ENCODE results near the gene MITF. TPM values are rescaled to one million over a fixed set of nuclear protein-coding genes. Genes with fewer than 3 reads are reported as not detected.

MITF gene
- total and polyA plus RNA-seq, 10 donors = 0.83 to 11.9 (median 6.2) TPM

DNA sequence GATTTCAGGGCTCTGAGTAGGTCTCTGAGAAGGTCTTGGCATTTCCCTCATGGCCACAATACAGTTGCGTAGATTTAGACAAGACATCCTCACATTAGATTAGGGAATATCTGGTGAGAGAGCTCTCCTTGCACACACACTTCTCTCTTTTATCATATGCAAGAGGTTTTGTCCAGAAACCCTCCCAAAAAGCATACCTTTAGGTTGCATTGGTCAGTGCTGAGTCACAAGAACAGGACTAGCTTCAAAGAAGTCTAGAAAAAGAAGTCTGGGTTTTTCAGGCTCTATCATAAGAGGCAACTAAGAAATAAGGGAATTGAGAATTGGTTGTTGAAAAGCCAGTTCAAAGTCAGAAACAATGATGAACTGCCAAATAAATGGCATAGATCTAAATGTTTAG lies 40.1 kb upstream of the MITF start:
- H3K9me3 ChIP-seq = peaks cover 0 to 27% (median 16%) of the 10 kb centered on the region in 8 donors
- H3K27ac ChIP-seq = no peak overlapping the region
- intact Hi-C loops (cut with DNase I; ENCODE audit: low total_unique reads) = no loop called here
- 86 to 97% (median 94%) methylated on average over 1 of the region's 1 CpG for WGBS, 5 donors
- TF ChIP-seq CTCF (IDR thresholded peaks at IDR 0.05 in 8 of 11, conservative IDR thresholded peaks at IDR 0.05 in 3 of 11) (no peak), POLR2AphosphoS5 (IDR thresholded peaks at IDR 0.05) (no peak), POLR2A (IDR thresholded peaks at IDR 0.05) (no peak)
- no peaks in the 10 kb centered on the region for H3K27me3 ChIP-seq (replicated peaks in 1 of 7)
- no peaks in the 10 kb centered on the region for H3K36me3 ChIP-seq
- DNase-seq = no peak
- no peaks in the 10 kb centered on the region for H3K4me1 ChIP-seq
- H3K4me3 ChIP-seq = no peak overlapping the region

- H3K36me3 ChIP-seq = no peaks in the 10 kb centered on the region
- H3K27me3 ChIP-seq (replicated peaks in 1 of 7) = no peaks in the 10 kb centered on the region
- whole genome bisulfite sequencing, 5 donors = 96 to 100% (median 100%) methylated on average over 1 of the region's 1 CpG
- H3K4me1 ChIP-seq = no peaks in the 10 kb centered on the region
- no peak overlapping the region for H3K4me3 ChIP-seq
- intact Hi-C loops (cut with DNase I; ENCODE audit: low total_unique reads) = no loop called here
- H3K9me3 ChIP-seq = peaks cover 0 to 27% (median 16%) of the 10 kb centered on the region in 8 donors
- no peak for TF ChIP-seq CTCF (IDR thresholded peaks at IDR 0.05 in 8 of 11, conservative IDR thresholded peaks at IDR 0.05 in 3 of 11)
- no peak for TF ChIP-seq POLR2AphosphoS5 (IDR thresholded peaks at IDR 0.05)
- no peak for TF ChIP-seq POLR2A (IDR thresholded peaks at IDR 0.05)
- H3K27ac ChIP-seq = no peak overlapping the region
- no peak for DNase-seq
Observed at GRCh38 chr3:69700949-69701348, 38.3 kb upstream of the MITF start.

DNA sequence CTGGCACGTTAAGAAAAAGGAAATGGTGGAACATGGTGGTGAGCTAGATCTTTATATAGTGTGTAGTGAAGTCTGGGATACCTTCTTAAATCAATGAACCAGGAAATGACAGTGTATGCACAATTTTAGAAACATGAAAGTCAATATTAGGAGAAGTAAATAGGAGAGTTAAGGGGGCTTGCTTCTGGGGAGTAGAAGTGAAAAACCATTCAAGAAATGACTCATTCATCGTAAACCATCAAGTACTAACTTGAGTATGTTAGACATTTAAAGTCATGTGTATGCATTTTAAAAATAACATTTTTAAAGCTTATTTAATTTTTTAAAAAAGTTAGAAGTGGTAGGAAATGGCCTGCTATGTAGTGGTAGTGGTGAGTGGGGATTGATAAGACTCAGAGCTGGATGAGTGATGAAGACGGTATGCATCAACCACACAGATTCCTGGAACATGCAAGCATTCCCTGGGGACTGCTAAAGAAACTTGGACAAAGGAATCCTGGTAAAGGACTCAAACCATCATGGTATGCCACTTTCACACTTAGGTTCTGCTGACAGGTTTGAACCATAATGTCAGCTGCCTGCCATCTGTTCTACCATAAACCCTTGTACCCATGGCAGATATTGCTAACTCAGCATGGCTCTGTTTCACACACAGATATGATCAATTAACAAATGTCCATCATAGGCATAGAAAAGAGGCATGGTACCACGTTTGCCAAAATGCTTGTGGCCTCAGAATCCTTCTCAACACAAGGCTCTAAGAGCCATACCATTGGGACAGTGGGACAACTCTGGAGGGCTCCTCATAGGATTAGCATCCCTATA lies 28.9 kb upstream of the MITF start:
- Histone ChIP-seq H3K4me3 (no peak overlapping the region), H3K4me1 (no peaks in the 10 kb centered on the region), H3K36me3 (no peaks in the 10 kb centered on the region), H3K9me3 (no peaks in the 10 kb centered on the region), H3K27ac (no peak overlapping the region), H3K27me3 (replicated peaks in 1 of 7) (no peaks in the 10 kb centered on the region)
- 55 to 67% (median 64%) methylated on average over 4 of the region's 4 CpGs for WGBS, 5 donors
- intact Hi-C loops (cut with DNase I; ENCODE audit: low total_unique reads) = no loop called here
- DNase-seq = no peak
- TF ChIP-seq POLR2AphosphoS5 (IDR thresholded peaks at IDR 0.05) (no peak), POLR2A (IDR thresholded peaks at IDR 0.05) (no peak), CTCF (IDR thresholded peaks at IDR 0.05 in 8 of 11, conservative IDR thresholded peaks at IDR 0.05 in 3 of 11) (no peak)

DNA sequence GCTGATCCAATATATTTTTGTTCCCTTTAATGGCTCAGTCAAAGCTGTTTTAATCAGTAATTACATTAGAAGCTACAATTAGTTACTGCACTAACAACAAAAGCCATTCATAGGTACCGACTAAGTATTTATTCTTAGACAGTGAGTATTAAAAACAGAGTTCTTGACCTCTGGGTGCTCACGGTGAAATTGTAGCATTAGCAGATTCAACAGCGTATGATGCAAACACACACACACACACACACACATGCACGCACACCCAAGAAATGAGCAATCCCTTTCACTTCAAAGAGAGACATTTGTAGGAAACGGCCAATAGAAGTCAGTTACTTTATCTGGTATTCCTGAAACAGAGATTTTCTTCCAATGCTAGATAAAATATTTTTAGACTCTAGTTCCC lies 27.0 kb upstream of the MITF start:
- DNase-seq = no peak
- intact Hi-C loops (cut with DNase I; ENCODE audit: low total_unique reads) = no loop called here
- H3K9me3 ChIP-seq = no peaks in the 10 kb centered on the region

More for the DNA sequence above, 27.0 kb upstream of the MITF start:
- H3K36me3 ChIP-seq = no peaks in the 10 kb centered on the region
- no peaks in the 10 kb centered on the region for H3K27me3 ChIP-seq (replicated peaks in 1 of 7)
- no peak overlapping the region for H3K27ac ChIP-seq
- no peak overlapping the region for H3K4me3 ChIP-seq
- no peaks in the 10 kb centered on the region for H3K4me1 ChIP-seq
- TF ChIP-seq CTCF (IDR thresholded peaks at IDR 0.05 in 8 of 11, conservative IDR thresholded peaks at IDR 0.05 in 3 of 11) = no peak
- no peak for TF ChIP-seq POLR2AphosphoS5 (IDR thresholded peaks at IDR 0.05)
- TF ChIP-seq POLR2A (IDR thresholded peaks at IDR 0.05) = no peak
- 57 to 96% (median 90%) methylated on average over 5 of the region's 5 CpGs for WGBS, 5 donors

All from spleen (tissue), 11 donors.